ENCODE data around the gene NINJ2. TPM values are rescaled to one million over a fixed set of nuclear protein-coding genes. Genes with fewer than 3 reads are reported as not detected.

The NINJ2 gene
- total and polyA plus RNA-seq, 10 of the 15 experiments (the other 5 are each of a cell fraction or from before 2014, with no cell fraction given): 8.9 to 51.6 (median 21.3) TPM

DNA sequence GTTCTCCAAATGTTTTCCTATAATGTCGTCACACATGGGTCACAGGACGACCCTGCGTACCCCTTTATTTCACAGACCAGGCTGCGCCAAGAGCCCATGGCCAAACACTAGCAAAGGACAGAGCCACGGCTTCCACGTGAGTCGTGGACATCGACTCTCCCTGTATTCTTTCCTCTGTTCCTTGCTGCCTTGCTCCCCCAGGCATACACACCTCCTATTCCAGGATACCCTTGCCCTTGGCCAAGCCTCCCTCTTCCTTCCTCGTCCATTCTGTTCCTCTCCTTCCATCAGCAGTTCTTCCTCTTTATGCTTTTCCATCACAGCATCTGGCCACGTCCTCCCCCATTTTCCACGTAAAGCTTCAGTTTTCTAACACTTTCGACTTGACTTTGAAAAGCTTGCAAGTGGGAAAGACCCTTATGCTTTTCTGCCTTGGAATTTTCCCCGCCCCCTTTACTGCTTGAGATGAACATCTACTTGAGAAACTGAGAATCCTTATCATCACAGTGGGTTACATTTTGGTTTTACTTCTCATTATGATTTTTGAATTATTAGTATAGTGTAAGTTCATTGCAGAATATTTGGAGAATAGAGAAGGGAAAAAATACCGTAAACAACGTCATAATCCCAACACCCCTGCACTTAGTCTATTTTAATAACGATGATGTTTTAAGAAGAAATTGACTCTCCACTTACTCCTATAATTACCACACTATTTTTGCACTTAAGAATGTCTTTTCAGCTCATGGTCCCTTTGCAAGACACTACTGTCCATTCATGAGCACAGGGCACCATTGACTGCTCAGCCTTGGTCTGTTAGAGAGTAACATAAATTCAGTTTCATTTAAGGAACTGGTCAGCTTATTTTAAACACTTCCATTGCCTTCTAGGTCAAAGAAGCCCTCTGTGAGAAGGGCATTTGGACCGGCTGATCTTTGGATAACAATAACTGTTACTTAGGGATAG lies 15.8 kb upstream of the NINJ2 start (continued):
- TF ChIP-seq, protein P1, sequence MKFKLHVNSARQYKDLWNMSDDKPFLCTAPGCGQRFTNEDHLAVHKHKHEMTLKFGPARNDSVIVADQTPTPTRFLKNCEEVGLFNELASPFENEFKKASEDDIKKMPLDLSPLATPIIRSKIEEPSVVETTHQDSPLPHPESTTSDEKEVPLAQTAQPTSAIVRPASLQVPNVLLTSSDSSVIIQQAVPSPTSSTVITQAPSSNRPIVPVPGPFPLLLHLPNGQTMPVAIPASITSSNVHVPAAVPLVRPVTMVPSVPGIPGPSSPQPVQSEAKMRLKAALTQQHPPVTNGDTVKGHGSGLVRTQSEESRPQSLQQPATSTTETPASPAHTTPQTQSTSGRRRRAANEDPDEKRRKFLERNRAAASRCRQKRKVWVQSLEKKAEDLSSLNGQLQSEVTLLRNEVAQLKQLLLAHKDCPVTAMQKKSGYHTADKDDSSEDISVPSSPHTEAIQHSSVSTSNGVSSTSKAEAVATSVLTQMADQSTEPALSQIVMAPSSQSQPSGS (IDR thresholded peaks at IDR 0.05; ENCODE audit: low read length): peak; percentile 39
- no peak for TF ChIP-seq BMI1 (IDR thresholded peaks at IDR 0.05; ENCODE audit: borderline replicate concordance)
- TF ChIP-seq GATAD2B (conservative IDR thresholded peaks at IDR 0.05; ENCODE audit: low read depth): 0 out of 2 replicates have a peak, but pooled peaks have one; percentile 51
- no peak for TF ChIP-seq MXI1 (IDR thresholded peaks at IDR 0.05; ENCODE audit: low read depth, low read length)
- TF ChIP-seq TBL1XR1 (IDR thresholded peaks at IDR 0.05; ENCODE audit: low read depth, low read length): no peak
- TF ChIP-seq ESRRA (IDR thresholded peaks at IDR 0.05; ENCODE audit: low read length): no peak
- peak; percentile 16; the same call in 1 of the 2 replicates for TF ChIP-seq RUNX3 (IDR thresholded peaks at IDR 0.05; ENCODE audit: low read length)
- 0 out of 2 replicates have a peak, but pooled peaks have one; percentile 17 for TF ChIP-seq RCOR1 (conservative IDR thresholded peaks at IDR 0.05; ENCODE audit: low read depth, low read length)
- TF ChIP-seq, protein P2, sequence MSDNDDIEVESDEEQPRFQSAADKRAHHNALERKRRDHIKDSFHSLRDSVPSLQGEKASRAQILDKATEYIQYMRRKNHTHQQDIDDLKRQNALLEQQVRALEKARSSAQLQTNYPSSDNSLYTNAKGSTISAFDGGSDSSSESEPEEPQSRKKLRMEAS (IDR thresholded peaks at IDR 0.05; ENCODE audit: low read depth, low read length): no peak
- TF ChIP-seq RAD51 (IDR thresholded peaks at IDR 0.05): peak; percentile 26; the same call in 1 of the 2 replicates
- TF ChIP-seq, protein P3, sequence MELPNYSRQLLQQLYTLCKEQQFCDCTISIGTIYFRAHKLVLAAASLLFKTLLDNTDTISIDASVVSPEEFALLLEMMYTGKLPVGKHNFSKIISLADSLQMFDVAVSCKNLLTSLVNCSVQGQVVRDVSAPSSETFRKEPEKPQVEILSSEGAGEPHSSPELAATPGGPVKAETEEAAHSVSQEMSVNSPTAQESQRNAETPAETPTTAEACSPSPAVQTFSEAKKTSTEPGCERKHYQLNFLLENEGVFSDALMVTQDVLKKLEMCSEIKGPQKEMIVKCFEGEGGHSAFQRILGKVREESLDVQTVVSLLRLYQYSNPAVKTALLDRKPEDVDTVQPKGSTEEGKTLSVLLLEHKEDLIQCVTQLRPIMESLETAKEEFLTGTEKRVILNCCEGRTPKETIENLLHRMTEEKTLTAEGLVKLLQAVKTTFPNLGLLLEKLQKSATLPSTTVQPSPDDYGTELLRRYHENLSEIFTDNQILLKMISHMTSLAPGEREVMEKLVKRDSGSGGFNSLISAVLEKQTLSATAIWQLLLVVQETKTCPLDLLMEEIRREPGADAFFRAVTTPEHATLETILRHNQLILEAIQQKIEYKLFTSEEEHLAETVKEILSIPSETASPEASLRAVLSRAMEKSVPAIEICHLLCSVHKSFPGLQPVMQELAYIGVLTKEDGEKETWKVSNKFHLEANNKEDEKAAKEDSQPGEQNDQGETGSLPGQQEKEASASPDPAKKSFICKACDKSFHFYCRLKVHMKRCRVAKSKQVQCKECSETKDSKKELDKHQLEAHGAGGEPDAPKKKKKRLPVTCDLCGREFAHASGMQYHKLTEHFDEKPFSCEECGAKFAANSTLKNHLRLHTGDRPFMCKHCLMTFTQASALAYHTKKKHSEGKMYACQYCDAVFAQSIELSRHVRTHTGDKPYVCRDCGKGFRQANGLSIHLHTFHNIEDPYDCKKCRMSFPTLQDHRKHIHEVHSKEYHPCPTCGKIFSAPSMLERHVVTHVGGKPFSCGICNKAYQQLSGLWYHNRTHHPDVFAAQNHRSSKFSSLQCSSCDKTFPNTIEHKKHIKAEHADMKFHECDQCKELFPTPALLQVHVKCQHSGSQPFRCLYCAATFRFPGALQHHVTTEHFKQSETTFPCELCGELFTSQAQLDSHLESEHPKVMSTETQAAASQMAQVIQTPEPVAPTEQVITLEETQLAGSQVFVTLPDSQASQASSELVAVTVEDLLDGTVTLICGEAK (IDR thresholded peaks at IDR 0.05; ENCODE audit: borderline replicate concordance): peak; percentile 19; the same call in 1 of the 2 replicates
- TF ChIP-seq ZNF217 (IDR thresholded peaks at IDR 0.05): 0 out of 2 replicates have a peak, but pooled peaks have one; percentile 36
- peak; percentile 84 for TF ChIP-seq IKZF1 (conservative IDR thresholded peaks at IDR 0.05)
- TF ChIP-seq, protein P4, sequence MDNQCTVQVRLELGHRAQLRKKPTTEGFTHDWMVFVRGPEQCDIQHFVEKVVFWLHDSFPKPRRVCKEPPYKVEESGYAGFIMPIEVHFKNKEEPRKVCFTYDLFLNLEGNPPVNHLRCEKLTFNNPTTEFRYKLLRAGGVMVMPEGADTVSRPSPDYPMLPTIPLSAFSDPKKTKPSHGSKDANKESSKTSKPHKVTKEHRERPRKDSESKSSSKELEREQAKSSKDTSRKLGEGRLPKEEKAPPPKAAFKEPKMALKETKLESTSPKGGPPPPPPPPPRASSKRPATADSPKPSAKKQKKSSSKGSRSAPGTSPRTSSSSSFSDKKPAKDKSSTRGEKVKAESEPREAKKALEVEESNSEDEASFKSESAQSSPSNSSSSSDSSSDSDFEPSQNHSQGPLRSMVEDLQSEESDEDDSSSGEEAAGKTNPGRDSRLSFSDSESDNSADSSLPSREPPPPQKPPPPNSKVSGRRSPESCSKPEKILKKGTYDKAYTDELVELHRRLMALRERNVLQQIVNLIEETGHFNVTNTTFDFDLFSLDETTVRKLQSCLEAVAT (IDR thresholded peaks at IDR 0.05): peak; percentile 98
- no peak for TF ChIP-seq NR2C2 (IDR thresholded peaks at IDR 0.05; ENCODE audit: borderline replicate concordance, control insufficient read depth, insufficient read length, low read depth)
- peak; percentile 70; the same call in 1 of the 2 replicates for TF ChIP-seq HDGF (IDR thresholded peaks at IDR 0.05)
- TF ChIP-seq, protein P5, sequence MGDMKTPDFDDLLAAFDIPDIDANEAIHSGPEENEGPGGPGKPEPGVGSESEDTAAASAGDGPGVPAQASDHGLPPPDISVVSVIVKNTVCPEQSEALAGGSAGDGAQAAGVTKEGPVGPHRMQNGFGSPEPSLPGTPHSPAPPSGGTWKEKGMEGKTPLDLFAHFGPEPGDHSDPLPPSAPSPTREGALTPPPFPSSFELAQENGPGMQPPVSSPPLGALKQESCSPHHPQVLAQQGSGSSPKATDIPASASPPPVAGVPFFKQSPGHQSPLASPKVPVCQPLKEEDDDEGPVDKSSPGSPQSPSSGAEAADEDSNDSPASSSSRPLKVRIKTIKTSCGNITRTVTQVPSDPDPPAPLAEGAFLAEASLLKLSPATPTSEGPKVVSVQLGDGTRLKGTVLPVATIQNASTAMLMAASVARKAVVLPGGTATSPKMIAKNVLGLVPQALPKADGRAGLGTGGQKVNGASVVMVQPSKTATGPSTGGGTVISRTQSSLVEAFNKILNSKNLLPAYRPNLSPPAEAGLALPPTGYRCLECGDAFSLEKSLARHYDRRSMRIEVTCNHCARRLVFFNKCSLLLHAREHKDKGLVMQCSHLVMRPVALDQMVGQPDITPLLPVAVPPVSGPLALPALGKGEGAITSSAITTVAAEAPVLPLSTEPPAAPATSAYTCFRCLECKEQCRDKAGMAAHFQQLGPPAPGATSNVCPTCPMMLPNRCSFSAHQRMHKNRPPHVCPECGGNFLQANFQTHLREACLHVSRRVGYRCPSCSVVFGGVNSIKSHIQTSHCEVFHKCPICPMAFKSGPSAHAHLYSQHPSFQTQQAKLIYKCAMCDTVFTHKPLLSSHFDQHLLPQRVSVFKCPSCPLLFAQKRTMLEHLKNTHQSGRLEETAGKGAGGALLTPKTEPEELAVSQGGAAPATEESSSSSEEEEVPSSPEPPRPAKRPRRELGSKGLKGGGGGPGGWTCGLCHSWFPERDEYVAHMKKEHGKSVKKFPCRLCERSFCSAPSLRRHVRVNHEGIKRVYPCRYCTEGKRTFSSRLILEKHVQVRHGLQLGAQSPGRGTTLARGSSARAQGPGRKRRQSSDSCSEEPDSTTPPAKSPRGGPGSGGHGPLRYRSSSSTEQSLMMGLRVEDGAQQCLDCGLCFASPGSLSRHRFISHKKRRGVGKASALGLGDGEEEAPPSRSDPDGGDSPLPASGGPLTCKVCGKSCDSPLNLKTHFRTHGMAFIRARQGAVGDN (IDR thresholded peaks at IDR 0.05): peak; percentile 32; the same call in 1 of the 2 replicates

Data from GM12878 (cell line).